HepG2 (cell line): ENCODE measurements around the gene RLN3. TPM values are rescaled to one million over a fixed set of nuclear protein-coding genes. Genes with fewer than 3 reads are reported as not detected.

Experiments
- ASH2L ChIP-seq: fragments of 300-600, 200-600 bp; sonication (generic); IDR thresholded peaks from 2 replicates; pipeline ENCODE4 v1.7.0; 2017; ENCODE audit warnings: low read depth, mild to moderate bottlenecking, moderate library complexity, mixed read lengths, low read length; ENCODE audit not compliant: insufficient read length
- ISL2 ChIP-seq: sonication (generic); formaldehyde crosslinking; IDR thresholded peaks from 2 replicates; pipeline ENCODE4 v1.5.0; 2020; ENCODE audit warnings: missing genetic modification reagents
- JUNB ChIP-seq: sonication (generic); formaldehyde crosslinking; IDR thresholded peaks from 2 replicates; pipeline ENCODE4 v1.8.0; 2022; ENCODE audit warnings: missing genetic modification reagents, mild to moderate bottlenecking, borderline replicate concordance
- KDM5B ChIP-seq: sonication (generic); formaldehyde crosslinking; IDR thresholded peaks from 2 replicates; pipeline ENCODE4 v1.4.0; 2020; ENCODE audit warnings: missing genetic modification reagents, mild to moderate bottlenecking, borderline replicate concordance
- SAP130 ChIP-seq: IDR thresholded peaks from 2 replicates; pipeline ENCODE4 v1.6.1; 2016; ENCODE audit warnings: low read depth
- SMAD3 ChIP-seq: sonication (generic); formaldehyde crosslinking; IDR thresholded peaks from 2 replicates; pipeline ENCODE4 v1.4.0; 2020; ENCODE audit warnings: missing genetic modification reagents
- ZNF572 ChIP-seq: sonication (generic); formaldehyde crosslinking; IDR thresholded peaks from 2 replicates; pipeline ENCODE4 v1.5.1; 2020; ENCODE audit warnings: mild to moderate bottlenecking, missing genetic modification reagents
- ZNF674 ChIP-seq: sonication (generic); formaldehyde crosslinking; IDR thresholded peaks from 2 replicates; pipeline ENCODE4 v1.5.0; 2020; ENCODE audit warnings: low read depth, mild to moderate bottlenecking, missing genetic modification reagents
- polyA plus RNA-seq, 8 experiments: library from polyadenylated mRNA; depleted of rRNA in 3 of 8; stranded (reverse) in 7 of 8; unstranded in 1 of 8; fragments of >200 nt; fragmentation: Illumina TruSeq in 4 of 8; extraction: Trizol in 4 of 8; gene quantifications; 2 replicates each; pipeline versions ENCODE4 v1.2.1 to v1.2.3, GENCODE V29; 2011 to 2016; ENCODE audit warnings: low read depth in 4 of 8, missing spikeins in 1 of 8, mixed read lengths in 1 of 8; ENCODE audit not compliant: insufficient read depth in 1 of 8
- total RNA-seq, 5 experiments: library from RNA; depleted of rRNA; stranded (reverse); fragments of >200 nt; fragmentation: Illumina TruSeq; extraction: Trizol; gene quantifications; 2 replicates each; pipeline ENCODE4 v1.2.3, GENCODE V29; 2016; ENCODE audit warnings: low read depth in 1 of 5
- TF ChIP-seq, protein P1 (sequence below): sonication (generic); formaldehyde crosslinking; IDR thresholded peaks from 2 replicates; pipeline ENCODE4 v1.4.0; 2020; ENCODE audit warnings: missing genetic modification reagents
- TF ChIP-seq, protein P2 (sequence below): sonication (generic); formaldehyde crosslinking; IDR thresholded peaks from 2 replicates; pipeline ENCODE4 v1.5.0; 2020; ENCODE audit warnings: mild to moderate bottlenecking, missing genetic modification reagents, borderline replicate concordance
- TF ChIP-seq, protein P3 (sequence below): sonication (generic); formaldehyde crosslinking; IDR thresholded peaks from 2 replicates; pipeline ENCODE4 v1.5.0; 2020; ENCODE audit warnings: mild to moderate bottlenecking, missing genetic modification reagents, borderline replicate concordance
- TF ChIP-seq, protein P4 (sequence below): sonication (generic); formaldehyde crosslinking; IDR thresholded peaks from 2 replicates; pipeline ENCODE4 v1.8.0; 2023; ENCODE audit warnings: mild to moderate bottlenecking, missing genetic modification reagents

RLN3 gene
- total and polyA plus RNA-seq, 2 of the 13 experiments (the other 11 are each of a cell fraction or from before 2014, with no cell fraction given): not detected

DNA sequence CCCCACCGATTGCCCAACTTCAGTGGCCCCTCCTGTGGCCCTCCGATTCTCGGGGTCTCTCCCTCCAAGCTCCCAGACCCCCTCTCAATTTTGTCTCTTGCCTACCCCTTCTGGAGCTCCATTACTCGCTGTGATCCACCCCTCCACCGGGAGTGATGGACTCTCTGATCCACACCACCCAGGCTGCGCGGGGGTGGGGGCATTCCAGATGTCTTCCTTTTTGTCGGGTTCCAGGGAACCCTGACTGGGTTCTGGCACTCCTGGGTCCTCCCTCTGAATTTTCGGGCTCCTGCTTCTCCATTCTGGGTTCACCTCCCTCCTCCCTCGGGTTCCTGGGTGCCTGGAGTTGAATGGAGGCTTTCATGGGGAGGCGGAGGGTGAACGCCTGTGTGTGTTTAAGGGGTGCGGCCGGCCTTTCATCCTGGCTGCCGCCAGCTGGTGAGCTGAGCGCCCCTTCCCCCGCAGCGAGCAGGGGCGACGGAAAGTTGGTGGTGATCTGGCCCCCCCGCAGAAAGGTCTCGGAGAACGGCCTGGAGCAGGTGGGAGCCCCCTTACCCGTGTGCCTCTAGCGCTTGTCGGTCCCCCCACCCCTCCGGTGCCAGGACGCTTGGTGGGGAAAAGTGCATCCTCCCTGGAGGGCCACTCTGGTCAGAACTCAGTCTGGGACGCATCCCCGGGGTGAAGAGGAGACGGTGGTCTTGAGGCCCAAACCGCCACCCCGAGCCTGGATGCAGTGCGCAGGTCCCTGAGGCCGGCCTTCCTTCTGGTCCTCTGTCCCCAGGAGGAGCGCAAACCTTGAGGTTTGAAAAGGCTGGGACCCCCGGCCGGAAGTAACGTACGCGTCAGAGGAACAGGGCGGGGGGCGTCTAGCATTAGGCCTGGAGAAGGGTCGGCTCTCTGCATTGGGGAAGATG lies 46.2 kb downstream of the RLN3 start (continued):
- no peak for TF ChIP-seq ISL2 (CRISPR knock-in tag)
- peak; percentile 19 for TF ChIP-seq ASH2L
- TF ChIP-seq, protein P1, sequence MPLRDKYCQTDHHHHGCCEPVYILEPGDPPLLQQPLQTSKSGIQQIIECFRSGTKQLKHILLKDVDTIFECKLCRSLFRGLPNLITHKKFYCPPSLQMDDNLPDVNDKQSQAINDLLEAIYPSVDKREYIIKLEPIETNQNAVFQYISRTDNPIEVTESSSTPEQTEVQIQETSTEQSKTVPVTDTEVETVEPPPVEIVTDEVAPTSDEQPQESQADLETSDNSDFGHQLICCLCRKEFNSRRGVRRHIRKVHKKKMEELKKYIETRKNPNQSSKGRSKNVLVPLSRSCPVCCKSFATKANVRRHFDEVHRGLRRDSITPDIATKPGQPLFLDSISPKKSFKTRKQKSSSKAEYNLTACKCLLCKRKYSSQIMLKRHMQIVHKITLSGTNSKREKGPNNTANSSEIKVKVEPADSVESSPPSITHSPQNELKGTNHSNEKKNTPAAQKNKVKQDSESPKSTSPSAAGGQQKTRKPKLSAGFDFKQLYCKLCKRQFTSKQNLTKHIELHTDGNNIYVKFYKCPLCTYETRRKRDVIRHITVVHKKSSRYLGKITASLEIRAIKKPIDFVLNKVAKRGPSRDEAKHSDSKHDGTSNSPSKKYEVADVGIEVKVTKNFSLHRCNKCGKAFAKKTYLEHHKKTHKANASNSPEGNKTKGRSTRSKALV (CRISPR knock-in tag): peak; percentile 54; the same call in 1 of the 2 replicates
- 0 out of 2 replicates have a peak, but pooled peaks have one; percentile 12 for TF ChIP-seq ZNF572 (CRISPR knock-in tag)
- no peak for TF ChIP-seq JUNB (CRISPR knock-in tag)
- no peak; the same call in 1 of the 2 replicates for TF ChIP-seq SAP130 (CRISPR knock-in tag)
- no peak for TF ChIP-seq ZNF674 (CRISPR knock-in tag)
- TF ChIP-seq, protein P2, sequence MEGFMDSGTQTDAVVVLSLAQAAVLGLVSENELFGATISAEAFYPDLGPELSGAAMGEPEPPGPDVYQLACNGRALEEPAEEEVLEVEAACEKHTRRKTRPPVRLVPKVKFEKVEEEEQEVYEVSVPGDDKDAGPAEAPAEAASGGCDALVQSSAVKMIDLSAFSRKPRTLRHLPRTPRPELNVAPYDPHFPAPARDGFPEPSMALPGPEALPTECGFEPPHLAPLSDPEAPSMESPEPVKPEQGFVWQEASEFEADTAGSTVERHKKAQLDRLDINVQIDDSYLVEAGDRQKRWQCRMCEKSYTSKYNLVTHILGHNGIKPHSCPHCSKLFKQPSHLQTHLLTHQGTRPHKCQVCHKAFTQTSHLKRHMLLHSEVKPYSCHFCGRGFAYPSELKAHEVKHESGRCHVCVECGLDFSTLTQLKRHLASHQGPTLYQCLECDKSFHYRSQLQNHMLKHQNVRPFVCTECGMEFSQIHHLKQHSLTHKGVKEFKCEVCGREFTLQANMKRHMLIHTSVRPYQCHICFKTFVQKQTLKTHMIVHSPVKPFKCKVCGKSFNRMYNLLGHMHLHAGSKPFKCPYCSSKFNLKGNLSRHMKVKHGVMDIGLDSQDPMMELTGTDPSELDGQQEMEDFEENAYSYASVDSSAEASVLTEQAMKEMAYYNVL (CRISPR knock-in tag): no peak
- TF ChIP-seq, protein P3, sequence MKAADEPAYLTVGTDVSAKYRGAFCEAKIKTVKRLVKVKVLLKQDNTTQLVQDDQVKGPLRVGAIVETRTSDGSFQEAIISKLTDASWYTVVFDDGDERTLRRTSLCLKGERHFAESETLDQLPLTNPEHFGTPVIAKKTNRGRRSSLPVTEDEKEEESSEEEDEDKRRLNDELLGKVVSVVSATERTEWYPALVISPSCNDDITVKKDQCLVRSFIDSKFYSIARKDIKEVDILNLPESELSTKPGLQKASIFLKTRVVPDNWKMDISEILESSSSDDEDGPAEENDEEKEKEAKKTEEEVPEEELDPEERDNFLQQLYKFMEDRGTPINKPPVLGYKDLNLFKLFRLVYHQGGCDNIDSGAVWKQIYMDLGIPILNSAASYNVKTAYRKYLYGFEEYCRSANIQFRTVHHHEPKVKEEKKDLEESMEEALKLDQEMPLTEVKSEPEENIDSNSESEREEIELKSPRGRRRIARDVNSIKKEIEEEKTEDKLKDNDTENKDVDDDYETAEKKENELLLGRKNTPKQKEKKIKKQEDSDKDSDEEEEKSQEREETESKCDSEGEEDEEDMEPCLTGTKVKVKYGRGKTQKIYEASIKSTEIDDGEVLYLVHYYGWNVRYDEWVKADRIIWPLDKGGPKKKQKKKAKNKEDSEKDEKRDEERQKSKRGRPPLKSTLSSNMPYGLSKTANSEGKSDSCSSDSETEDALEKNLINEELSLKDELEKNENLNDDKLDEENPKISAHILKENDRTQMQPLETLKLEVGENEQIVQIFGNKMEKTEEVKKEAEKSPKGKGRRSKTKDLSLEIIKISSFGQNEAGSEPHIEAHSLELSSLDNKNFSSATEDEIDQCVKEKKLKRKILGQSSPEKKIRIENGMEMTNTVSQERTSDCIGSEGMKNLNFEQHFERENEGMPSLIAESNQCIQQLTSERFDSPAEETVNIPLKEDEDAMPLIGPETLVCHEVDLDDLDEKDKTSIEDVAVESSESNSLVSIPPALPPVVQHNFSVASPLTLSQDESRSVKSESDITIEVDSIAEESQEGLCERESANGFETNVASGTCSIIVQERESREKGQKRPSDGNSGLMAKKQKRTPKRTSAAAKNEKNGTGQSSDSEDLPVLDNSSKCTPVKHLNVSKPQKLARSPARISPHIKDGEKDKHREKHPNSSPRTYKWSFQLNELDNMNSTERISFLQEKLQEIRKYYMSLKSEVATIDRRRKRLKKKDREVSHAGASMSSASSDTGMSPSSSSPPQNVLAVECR (CRISPR knock-in tag): peak; percentile 15; the same call in 1 of the 2 replicates
- TF ChIP-seq, protein P4, sequence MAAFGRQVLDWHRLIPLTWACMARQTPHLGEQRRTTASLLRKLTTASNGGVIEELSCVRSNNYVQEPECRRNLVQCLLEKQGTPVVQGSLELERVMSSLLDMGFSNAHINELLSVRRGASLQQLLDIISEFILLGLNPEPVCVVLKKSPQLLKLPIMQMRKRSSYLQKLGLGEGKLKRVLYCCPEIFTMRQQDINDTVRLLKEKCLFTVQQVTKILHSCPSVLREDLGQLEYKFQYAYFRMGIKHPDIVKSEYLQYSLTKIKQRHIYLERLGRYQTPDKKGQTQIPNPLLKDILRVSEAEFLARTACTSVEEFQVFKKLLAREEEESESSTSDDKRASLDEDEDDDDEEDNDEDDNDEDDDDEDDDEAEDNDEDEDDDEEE: no peak
- TF ChIP-seq SMAD3 (CRISPR knock-in tag): no peak
- peak; percentile 57; the same call in 1 of the 2 replicates for TF ChIP-seq KDM5B (CRISPR knock-in tag)
